ENCODE data around the gene ZSWIM6.

- TF ChIP-seq CTCF (IDR thresholded peaks at IDR 0.05) = no peak
- no peak for TF ChIP-seq POLR2A (IDR thresholded peaks at IDR 0.05)
Observed at GRCh38 chr5:61363401-61364114, 31.5 kb downstream of the ZSWIM6 start.

Data from heart left ventricle (tissue), 13 donors.